ENCODE measurements around the gene SBF2.

GRCh38 chr11:10222399-10222798 lies 71.6 kb downstream of the SBF2 start:
- no peak for TF ChIP-seq CTCF (IDR thresholded peaks at IDR 0.05)
- no peak for TF ChIP-seq POLR2A (IDR thresholded peaks at IDR 0.05)
